Right ventricle myocardium inferior (tissue), 1 donor: ENCODE measurements around the gene KLK4. TPM values are rescaled to one million over a fixed set of nuclear protein-coding genes. Genes with fewer than 3 reads are reported as not detected.

Experiments
- ATAC-seq: fragments of 200-7000 bp; cut with Tn5 transposase; one replicate; pipeline ENCODE4 v1.9.1; 2020; ENCODE audit warnings: mild to moderate bottlenecking, moderate library complexity
- DNase-seq: peaks from one replicate; pipeline ENCODE4 v3.0.0; 2021; ENCODE audit errors: missing footprints
- intact Hi-C: fragments of 100-400 bp; cut with DNase I; formaldehyde crosslinking; loops from one replicate; pipeline ENCODE4 v1.11.0; 2022
- long read RNA-seq: library from polyadenylated mRNA; unstranded; transcript quantifications from one replicate; pipeline ENCODE4 v2.0.0, GENCODE V29; 2021
- total RNA-seq: library from RNA; stranded (reverse); fragmentation: NEBNext Ultra II Directional; extraction: Animal tissue kit (Norgen Biotek cat#: 25700); gene quantifications from one replicate; pipeline ENCODE4 v1.2.1, GENCODE V29; 2021
- donor health status: DM: no; HTN: yes; CAD: no; lungs with severe emphysema.

The KLK4 gene, protein sequence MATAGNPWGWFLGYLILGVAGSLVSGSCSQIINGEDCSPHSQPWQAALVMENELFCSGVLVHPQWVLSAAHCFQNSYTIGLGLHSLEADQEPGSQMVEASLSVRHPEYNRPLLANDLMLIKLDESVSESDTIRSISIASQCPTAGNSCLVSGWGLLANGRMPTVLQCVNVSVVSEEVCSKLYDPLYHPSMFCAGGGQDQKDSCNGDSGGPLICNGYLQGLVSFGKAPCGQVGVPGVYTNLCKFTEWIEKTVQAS
- total RNA-seq, result not detected
- long read RNA-seq, result 0 reads

GRCh38 chr19:50911206-50912101, at the start of gene KLK4:
Gene KLK4 (minus strand): TSS chr19:50911395. CDS start chr19:50910738, 657 bp downstream.
- DNase-seq (no peak), ATAC-seq (no peak)
- intact Hi-C loops, result no loop called here

DNA sequence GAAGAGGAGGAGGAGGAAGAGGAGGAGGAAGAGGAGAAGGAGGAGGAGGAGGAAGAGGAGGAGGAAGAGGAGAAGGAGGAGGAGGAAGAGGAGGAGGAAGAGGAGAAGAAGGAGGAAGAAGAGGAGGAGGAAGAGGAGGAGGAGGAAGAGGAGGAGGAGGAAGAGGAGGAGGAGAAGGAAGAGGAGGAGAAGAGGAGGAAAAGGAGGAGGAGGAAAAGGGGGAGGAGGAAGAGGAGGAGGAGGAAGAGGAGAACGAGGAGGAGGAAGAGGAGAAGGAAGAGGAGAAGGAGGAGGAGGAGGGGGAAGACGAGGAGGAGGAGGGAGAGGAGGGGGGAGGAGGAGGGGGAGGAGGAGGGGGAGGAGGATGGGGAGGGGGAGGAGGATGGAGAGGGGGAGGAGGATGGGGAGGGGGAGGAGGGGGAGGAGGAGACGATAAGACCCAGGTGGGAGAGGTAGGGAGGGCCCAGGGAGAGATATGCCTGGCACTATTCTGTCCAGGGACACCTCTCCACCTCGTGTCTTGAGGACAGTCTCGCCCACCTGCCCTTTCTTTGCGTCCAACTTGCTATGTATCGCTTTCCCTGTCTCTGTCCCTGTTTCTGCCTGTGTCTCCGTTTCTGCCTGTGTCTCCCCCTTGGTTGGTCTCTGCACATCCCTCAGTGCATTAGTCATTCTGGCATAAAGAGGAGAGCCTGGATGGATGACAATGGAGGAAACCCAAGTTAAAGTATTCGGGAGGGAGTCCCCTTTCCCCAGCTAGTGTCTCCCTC, 48.7 kb upstream of the KLK4 start:
- DNase-seq (no peak), ATAC-seq (no peak)
- intact Hi-C loops, result no loop called here

GRCh38 chr19:50957587-50957986, 46.4 kb upstream of the KLK4 start:
- intact Hi-C loops, result no loop called here
- ATAC-seq (no peak), DNase-seq (no peak)

- intact Hi-C loops, result no loop called here
- no peak for DNase-seq
- no peak for ATAC-seq
Measured at GRCh38 chr19:50952910-50953309, 41.7 kb upstream of the KLK4 start, which contains the start of gene KLK5. Gene KLK5 (minus strand): TSS chr19:50953038. CDS start chr19:50952657, 381 bp downstream.

DNA sequence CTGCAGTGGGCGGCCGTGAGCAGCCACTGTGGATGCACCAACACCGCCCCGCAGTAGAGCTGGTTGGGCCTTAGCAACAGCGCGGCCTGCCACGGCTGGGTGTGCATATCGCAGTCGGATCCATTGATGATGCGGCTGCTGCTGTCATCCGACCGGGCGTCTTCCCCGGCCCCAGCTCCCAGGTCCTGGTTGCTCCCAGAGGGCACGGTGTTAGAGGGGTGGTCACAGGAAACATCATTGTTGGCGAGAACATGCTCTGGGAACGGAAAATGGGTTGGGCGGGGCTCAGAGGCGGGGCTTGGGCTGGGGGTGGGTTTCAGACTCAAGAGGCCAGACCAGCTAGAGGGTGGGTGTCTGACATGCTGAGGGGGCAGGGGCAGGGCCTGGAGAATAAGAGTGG, 38.7 kb upstream of the KLK4 start:
- intact Hi-C loops, result no loop called here
- DNase-seq (no peak), ATAC-seq (no peak)

DNA sequence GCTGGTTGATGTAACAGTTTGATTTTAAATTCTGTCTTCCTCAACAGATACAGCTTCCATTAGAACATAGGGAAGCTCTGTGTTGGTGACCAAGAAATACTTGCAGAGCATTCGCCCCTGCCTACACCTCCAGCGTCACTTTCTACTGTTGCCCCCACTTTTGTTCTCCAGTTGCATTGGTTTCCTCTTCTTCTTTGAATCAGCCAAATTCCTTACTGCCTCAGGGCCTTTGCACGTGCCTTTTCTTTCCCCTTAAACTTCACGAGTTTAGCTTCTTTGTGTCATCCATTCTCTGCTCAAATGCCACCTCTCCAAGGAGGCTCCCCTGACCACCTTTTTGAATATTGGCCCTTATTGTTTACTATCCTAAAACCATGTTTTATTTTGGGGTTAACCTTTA, 35.9 kb upstream of the KLK4 start:
- DNase-seq (no peak), ATAC-seq (no peak)
- intact Hi-C loops, result no loop called here

- intact Hi-C loops, result no loop called here
- DNase-seq, result no peak
- no peak for ATAC-seq
Measured at GRCh38 chr19:50944795-50945194, 33.6 kb upstream of the KLK4 start.

DNA sequence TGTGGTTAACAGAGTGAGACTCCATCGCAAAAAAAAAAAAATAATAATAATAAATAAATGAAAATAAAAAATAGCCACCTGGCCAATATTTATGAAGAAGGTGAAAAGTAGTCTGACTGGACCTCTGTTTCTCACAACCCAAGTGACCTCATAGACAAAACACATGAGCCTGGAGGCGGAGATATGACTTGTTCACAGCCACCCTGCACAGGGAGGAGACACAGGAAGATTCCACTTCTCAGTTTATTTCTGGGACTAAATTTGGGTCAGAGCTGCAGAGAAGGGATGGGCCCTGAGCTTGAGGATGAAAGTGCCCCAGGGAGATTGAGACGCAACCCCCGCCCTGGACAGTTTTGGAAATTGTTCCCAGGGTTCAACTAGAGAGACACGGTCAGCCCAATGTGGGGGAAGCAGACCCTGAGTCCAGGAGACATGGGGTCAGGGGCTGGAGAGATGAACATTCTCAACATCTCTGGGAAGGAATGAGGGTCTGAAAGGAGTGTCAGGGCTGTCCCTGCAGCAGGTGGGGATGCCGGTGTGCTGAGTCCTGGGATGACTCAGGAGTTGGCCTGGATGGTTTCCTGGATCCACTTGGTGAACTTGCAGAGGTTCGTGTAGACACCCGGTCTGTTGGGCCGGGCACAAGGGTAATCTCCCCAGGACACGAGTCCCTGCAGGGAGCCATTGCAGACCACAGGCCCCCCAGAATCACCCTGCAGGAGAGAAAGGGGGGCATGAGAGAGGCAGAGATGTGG, 32.1 kb upstream of the KLK4 start:
- intact Hi-C loops, result no loop called here
- ATAC-seq (no peak), DNase-seq (no peak)

DNA sequence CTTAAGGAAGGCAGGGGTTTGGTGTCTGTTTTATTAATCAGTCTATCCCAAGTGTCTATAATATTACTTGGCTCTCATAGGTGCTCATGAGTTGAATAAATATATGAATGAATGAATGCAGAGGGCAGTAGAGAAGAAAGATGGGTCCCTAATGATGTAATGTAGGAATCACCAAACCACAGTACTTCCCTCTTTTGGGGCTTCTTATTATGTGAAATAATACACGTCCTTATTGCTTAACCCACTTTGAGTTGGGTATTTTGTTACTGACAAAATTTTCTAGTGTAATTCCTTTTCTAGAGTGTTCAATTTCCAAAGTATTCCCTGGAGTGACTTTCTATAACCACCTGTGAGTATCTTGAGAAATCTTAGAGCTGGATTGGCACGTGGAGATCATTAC, 28.4 kb upstream of the KLK4 start:
- intact Hi-C loops, result no loop called here

DNA sequence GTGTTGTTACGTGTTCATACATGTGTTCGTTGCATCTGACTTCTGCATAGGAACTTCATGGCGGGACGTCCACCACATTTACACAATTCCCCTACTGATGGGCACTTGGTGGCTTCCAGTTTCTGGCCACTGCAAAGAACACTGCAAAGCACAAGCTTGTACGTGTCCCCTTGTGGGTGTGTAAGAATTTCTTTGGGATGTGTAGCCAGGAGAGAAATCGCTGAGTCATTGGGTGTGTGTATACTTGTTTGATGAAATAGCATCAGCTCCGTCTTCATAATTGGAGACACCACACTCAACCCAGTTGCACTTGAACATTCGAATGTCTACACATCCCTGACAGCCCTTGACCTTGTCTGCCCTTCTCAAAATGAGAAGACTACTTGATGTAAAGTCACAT, 22.4 kb upstream of the KLK4 start:
- no peak for ATAC-seq
- DNase-seq, result no peak
- intact Hi-C loops, result loop anchor here (5.0 kb wide), 1 partner anchor 159 kb away; no protein-coding TSS in a partner anchor

More for the DNA sequence above, 28.4 kb upstream of the KLK4 start:
- ATAC-seq, result no peak
- no peak for DNase-seq

DNA sequence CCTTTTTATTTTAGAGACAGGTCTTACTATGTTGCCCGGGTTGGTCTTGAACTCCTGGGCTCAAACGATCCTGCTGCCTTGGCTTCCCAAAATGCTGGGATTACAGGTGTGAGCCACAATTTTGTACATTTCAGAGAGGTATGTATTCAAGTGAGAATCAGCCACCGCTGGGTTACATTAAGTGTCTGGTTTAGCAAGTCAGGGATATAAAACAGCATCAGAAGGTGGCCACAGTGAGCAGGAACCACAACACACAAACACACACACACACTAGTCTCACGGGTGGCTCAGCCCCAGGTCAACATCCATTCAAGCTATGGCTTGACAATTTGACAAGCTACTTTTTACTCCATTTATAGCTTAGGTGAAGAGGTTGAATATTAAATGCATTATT, 21.5 kb upstream of the KLK4 start:
- intact Hi-C loops, result loop anchor here (5.0 kb wide), 1 partner anchor 160 kb away; no protein-coding TSS in a partner anchor
- no peak for ATAC-seq
- DNase-seq, result no peak

DNA sequence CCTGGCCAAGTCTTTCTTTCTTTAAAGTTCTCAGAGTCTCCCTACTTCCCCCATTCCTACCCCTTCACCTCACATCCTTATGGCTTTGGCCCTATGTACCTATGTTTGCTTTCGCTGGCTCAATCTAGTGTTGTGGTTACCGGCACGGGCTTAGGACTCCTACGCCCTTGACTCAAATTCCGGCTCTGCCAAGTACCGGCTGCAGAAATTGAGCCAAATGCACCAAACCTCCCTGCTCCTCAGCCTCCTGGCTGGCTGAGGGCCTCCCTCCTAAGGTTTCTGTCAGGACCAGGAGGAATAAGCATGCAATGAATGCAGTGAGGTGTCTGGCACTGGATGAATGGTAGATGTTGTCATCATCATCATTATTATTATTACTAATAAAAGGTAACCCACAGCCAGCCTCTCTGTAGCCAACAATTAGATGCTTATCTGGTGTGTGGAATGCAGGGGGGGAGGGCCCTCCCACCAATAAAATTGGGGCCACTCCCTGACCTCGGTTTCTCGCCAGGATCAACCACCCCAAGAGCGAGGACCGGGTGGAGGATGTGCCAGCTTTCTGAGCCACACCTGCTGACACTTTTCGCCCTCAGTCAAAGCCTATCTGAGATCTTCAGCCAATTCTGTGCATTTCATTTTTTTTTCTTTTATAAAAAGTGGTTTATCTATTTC, 21.0 kb upstream of the KLK4 start:
- intact Hi-C loops, result loop anchor here (5.0 kb wide), 1 partner anchor 160 kb away; no protein-coding TSS in a partner anchor
- DNase-seq, result no peak
- no peak for ATAC-seq

DNA sequence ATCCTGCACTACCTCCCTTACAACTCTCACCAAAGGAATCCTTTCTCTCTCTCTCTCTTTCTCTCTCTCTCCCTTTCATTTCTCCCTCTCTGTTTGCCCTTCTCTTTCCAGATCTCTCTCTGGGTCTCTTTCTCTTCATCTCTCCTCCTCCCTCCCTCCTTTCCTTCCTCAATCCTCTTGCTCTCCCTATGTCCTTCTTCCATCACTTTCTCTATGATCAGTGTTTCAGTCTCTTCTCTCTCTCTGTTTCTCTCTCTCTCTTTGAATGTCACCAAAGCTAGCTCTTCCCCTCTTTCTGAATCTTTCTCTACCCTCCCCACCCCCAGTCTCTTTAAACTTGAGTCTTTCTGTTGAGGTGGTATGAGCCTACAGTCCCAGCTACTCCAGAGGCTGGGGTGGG, 19.8 kb upstream of the KLK4 start:
- no peak for DNase-seq
- no peak for ATAC-seq
- intact Hi-C loops, result loop anchor here (2.0 to 5.0 kb wide), 2 partner anchors 161 to 238 kb away; no protein-coding TSS in a partner anchor

DNA sequence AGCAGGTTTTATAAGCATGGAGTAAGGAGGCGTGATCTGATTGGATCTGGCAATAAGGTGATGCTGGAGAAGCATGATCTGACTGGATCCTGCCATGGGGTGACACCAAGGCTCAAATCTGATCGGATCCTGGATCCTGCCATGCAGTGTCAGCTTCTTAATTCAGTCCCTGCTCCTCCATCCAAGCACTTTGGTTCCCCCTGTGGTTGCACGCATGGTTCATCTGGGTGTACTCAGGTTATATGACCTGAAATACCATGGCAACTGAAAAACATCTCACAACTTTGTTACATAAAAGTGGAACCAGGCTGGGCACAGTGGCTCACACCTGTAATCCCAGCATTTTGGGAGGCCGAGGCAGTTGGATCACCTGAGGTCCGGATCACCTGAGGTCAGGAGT, 17.6 kb upstream of the KLK4 start:
- intact Hi-C loops, result loop anchor here (10.0 kb wide), 1 partner anchor 564 kb away; the partner anchor contains the start of gene NAPSA
- no peak for ATAC-seq
- no peak for DNase-seq

- DNase-seq (no peak), ATAC-seq (no peak)
- intact Hi-C loops, result loop anchor here (10.0 kb wide), 1 partner anchor 561 kb away; the partner anchor contains the start of gene NAPSA
Measured at GRCh38 chr19:50926144-50926543, 14.9 kb upstream of the KLK4 start.

- no peak for ATAC-seq
- DNase-seq, result no peak
- intact Hi-C loops, result loop anchor here (10.0 kb wide), 1 partner anchor 561 kb away; the partner anchor contains the start of gene NAPSA
Measured at GRCh38 chr19:50925734-50926133, 14.5 kb upstream of the KLK4 start.

GRCh38 chr19:50924586-50924985, 13.4 kb upstream of the KLK4 start:
- no peak for DNase-seq
- no peak for ATAC-seq
- intact Hi-C loops, result loop anchor here (10.0 kb wide), 1 partner anchor 560 kb away; the partner anchor contains the start of gene NAPSA
